Activated CD8-positive, alpha-beta memory T cell treated with anti-CD3 and anti-CD28 coated beads, Interleukin-2, amount 10 ng/mL, durations not matched to agents 7 days and 5 days (primary cell): ENCODE data around the gene MACROD2. TPM values are rescaled to one million over a fixed set of nuclear protein-coding genes. Genes with fewer than 3 reads are reported as not detected.
"Not testable (repeated sequence)": the region's sequence is repeated elsewhere in the genome, so short reads cannot be mapped to it uniquely, and the experiment has no call there.

Source experiments
- ATAC-seq: fragments of 150-1000 bp; cut with Tn5 transposase; one replicate; pipeline ENCODE4 v1.10.0; 2021; ENCODE audit warnings: moderate library complexity
- CTCF ChIA-PET: fragments of 350-600 bp; sonication (Branson Sonifier 250); formaldehyde crosslinking; loops from one replicate; lab custom pipeline; 2021; ENCODE audit warnings: antibody characterized with exemption; lab: Charles Lee
- DNase-seq: peaks from one replicate; pipeline ENCODE4 v3.0.0-alpha.2; 2020
- H3K27ac Mint-ChIP-seq: one replicate; pipeline ENCODE4 v1.8.0; 2021; ENCODE audit warnings: mild to moderate bottlenecking, mixed read lengths
- H3K27me3 Mint-ChIP-seq: one replicate; pipeline ENCODE4 v1.8.0; 2021; ENCODE audit warnings: mixed read lengths
- H3K36me3 Mint-ChIP-seq: one replicate; pipeline ENCODE4 v1.8.0; 2021; ENCODE audit warnings: mild to moderate bottlenecking, mixed read lengths
- H3K4me1 Mint-ChIP-seq: one replicate; pipeline ENCODE4 v1.8.0; 2021; ENCODE audit warnings: mixed read lengths
- H3K4me3 Mint-ChIP-seq: one replicate; pipeline ENCODE4 v1.8.0; 2021; ENCODE audit warnings: mild to moderate bottlenecking, moderate library complexity, mixed read lengths
- H3K9me3 Mint-ChIP-seq: one replicate; pipeline ENCODE4 v1.8.0; 2022; ENCODE audit warnings: low read depth, mixed read lengths
- total RNA-seq, 2 experiments: library from RNA; stranded (reverse); gene quantifications; one replicate each; pipeline ENCODE4 v1.2.3, GENCODE V29; 2021

The MACROD2 gene
- total RNA-seq, 2 experiments from 2014 or later, result not detected

DNA sequence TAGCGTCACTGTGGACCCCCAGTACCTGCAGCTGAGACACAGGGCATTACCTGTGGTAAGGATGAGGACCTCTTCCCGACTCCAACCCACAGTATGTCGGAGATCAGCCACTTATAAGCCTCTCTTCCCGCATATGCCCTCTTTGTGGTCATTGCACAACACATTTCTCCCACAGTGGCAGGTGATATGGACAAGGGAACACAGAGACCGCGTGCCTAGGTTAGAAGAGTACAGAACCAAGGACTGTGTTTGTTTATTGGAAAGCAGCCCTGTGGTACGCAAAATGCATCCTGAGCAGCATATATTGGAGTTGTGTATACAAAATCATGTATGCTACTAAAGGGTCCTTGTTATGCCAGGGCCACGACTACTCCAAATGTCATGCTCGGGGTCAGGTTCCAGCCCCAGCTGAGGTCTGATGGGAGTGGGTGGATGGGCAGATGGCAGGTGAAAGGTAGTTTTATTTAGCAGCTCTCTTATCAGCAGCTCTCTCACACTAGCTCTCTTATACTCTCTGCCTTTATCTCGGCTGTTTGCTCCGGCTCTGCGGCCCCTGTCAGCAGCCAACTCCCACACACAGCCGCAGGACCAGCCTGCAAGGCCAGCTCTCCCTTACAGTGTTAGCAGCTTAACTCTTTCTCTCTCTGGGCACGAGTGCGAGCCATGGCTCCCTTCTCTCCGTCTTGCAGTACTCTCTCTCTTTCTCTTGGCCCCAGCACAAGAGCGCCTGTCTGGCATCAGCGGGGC lies 2009.0 kb downstream of the MACROD2 start:
- DNase-seq (no peak), ATAC-seq (no peak)
- no peaks in the 10 kb centered on the region for H3K27me3 Mint-ChIP-seq
- H3K4me1 Mint-ChIP-seq, result no peaks in the 10 kb centered on the region
- peaks cover 9% of the 10 kb centered on the region for H3K9me3 Mint-ChIP-seq
- H3K4me3 Mint-ChIP-seq, result no peak overlapping the region
- H3K36me3 Mint-ChIP-seq, result no peaks in the 10 kb centered on the region
- no peak overlapping the region for H3K27ac Mint-ChIP-seq
- CTCF ChIA-PET, result no interaction called here

DNA sequence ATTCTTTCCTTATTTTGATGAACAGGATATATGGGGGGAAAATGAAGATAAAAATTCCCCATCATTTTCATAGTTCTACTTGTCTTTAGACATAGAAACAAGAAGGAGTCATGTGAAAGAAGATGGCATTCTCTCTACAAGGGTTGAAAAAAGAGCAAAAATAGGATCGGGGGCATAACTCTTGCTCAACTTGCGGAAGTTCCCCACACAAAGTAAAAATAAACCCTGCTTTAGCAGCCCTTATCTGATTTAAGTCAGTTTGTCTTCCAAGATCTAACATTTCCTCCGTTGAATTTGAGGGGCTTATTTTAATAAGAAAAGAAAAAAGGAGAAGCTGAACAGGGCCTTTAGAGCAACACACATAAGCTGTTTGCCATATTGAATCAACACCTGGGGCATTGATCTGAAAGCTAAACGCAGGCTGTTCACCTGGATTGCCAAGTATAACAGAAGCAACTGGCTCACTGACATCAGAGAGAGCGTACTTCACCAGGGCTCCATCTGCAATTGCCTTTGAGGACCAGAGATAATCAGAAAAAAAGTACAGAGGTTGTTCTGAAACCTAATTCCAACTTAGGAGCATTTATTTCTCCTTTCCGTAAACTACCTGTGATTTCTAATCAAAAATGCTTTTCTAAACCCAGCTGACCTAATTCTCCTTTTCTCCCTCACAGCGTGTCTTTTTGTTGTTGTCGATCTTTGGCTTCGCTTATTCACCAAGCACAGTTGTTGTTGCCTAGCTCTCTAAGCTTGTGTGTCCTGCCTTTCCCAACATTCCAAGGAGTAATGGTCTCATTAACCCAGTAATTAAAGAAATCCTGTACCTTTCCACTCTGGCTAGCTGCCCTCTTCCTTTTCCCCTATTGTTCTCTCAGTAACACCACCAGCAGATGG lies 2010.0 kb downstream of the MACROD2 start:
- Mint-ChIP-seq H3K27ac (no peak overlapping the region), H3K36me3 (no peaks in the 10 kb centered on the region), H3K4me3 (no peak overlapping the region), H3K9me3 (peaks cover 5% of the 10 kb centered on the region), H3K4me1 (no peaks in the 10 kb centered on the region), H3K27me3 (no peaks in the 10 kb centered on the region)
- CTCF ChIA-PET, result no interaction called here
- ATAC-seq (no peak), DNase-seq (no peak)

DNA sequence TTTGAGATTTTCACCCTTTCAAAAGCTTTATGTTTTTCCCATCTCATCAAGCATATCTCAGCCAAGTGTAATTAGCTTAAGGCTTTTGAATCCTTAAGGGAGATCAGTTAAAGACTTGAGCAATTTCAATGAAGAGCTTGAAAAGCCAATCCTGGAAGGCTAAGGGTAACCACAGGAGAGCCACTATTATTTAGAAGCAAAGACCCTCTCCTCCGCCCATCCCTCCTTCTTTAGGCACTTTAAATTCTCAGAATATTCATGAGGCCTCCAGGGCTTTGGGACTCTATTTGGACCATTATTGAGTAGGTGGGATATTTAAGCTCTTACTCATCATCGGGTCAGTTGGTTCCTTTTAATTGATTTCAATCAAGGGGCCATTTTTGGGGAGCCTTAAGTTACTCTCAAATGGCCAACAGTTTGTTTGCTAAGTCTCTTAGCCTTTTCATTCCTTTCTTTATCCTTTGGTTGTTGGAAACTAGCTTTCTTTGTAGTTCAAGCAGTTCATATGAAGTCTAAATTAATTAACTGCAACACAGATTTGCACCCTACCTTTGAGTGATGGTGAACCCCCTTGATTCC lies 2010.7 kb downstream of the MACROD2 start:
- no peaks in the 10 kb centered on the region for H3K36me3 Mint-ChIP-seq
- DNase-seq, result no peak
- no peak overlapping the region for H3K27ac Mint-ChIP-seq
- ATAC-seq, result no peak
- peaks cover 2% of the 10 kb centered on the region for H3K9me3 Mint-ChIP-seq
- H3K27me3 Mint-ChIP-seq, result no peaks in the 10 kb centered on the region
- H3K4me1 Mint-ChIP-seq, result no peaks in the 10 kb centered on the region
- no peak overlapping the region for H3K4me3 Mint-ChIP-seq
- CTCF ChIA-PET, result no interaction called here

DNA sequence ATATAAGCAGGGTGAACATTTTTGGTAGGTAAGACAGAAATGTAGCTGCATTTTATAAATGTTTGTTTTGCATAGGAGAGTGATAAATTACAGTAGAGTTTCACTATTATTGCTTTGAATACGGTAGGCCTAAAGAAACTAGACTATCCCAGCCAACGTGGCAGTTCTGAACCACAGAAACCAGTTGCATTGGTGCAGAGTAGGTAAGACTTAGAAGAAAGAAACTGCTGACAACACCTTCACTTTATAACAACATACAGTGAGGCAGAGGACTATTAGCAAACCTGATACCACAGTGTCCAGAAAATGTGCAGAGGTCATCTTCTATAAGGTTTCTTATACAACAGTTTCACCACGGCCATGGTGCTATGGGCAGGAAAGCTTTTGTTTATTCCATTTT lies 2011.8 kb downstream of the MACROD2 start:
- H3K4me3 Mint-ChIP-seq, result no peak overlapping the region
- no peaks in the 10 kb centered on the region for H3K27me3 Mint-ChIP-seq

DNA sequence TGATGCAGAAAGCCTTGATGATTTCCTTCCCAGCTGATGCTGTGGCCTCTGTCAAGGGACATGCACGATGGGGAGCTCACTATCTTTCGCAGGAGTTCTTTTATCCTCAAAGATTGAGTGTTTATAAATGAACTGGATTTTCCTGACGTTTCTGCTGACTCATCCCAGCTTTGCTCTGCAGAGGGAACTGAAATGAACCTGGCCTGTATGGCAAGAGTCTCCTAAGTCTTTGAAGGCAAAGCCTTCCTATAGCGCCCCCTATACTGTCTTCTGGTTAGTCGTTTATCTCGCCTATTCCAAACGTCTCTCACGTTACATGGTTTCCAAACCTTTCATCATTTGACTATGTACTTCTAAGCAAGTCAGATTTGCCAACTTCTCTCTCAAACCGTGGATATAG lies 2012.6 kb downstream of the MACROD2 start:
- Mint-ChIP-seq H3K27me3 (no peaks in the 10 kb centered on the region), H3K4me1 (no peaks in the 10 kb centered on the region), H3K9me3 (peaks cover 12% of the 10 kb centered on the region), H3K4me3 (no peak overlapping the region), H3K27ac (no peak overlapping the region), H3K36me3 (no peaks in the 10 kb centered on the region)
- ATAC-seq, result no peak
- no peak for DNase-seq
- CTCF ChIA-PET, result no interaction called here

More for the DNA sequence above, 2011.8 kb downstream of the MACROD2 start:
- CTCF ChIA-PET, result no interaction called here
- Mint-ChIP-seq H3K27ac (no peak overlapping the region), H3K9me3 (peaks cover 6% of the 10 kb centered on the region), H3K4me1 (no peaks in the 10 kb centered on the region), H3K36me3 (no peaks in the 10 kb centered on the region)
- DNase-seq, result no peak
- no peak for ATAC-seq

DNA sequence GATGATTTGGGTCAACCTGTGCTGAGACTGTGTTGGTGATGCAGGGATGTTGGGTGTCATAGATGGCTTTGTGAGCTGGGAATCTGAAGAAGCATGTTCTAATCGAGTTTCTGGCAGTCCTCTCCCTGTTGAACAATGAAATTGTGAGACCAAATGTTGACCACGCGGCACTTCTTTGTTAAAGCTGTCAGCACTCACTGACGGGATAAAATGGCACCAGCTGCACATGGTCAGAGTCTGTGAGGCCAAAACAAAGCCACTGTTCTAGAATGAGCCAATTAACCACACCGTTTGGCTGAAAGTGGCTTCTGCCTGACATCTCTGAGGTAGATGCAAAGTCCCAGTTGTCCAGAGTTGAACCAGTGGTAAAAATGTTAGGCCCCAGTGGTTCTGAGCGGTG lies 2015.7 kb downstream of the MACROD2 start:
- Mint-ChIP-seq H3K4me3 (no peak overlapping the region), H3K27ac (no peak overlapping the region), H3K9me3 (peaks cover 14% of the 10 kb centered on the region), H3K4me1 (no peaks in the 10 kb centered on the region), H3K27me3 (no peaks in the 10 kb centered on the region), H3K36me3 (no peaks in the 10 kb centered on the region)
- DNase-seq (no peak), ATAC-seq (no peak)
- CTCF ChIA-PET, result no interaction called here

DNA sequence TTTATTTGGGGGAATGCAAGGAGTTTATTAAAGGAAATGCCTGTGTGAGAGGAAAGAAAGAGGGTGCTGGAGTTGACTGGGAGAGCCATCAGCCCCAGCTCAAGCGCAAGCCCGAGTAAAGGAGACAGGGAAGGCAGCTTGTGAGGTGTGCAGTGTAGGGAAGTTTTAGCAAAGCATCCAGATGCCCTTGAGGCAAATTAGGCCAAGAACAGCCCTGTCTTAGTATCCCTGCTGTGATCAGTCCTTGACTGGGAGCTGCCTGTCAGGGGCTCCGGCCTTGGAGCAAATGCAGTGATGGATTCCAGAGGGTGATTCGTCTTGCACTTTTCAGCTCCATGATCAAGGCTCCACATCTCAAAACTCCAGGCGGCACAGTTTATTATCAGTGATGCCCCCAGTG lies 2016.2 kb downstream of the MACROD2 start:
- DNase-seq (no peak), ATAC-seq (no peak)
- CTCF ChIA-PET, result no interaction called here
- Mint-ChIP-seq H3K27me3 (no peaks in the 10 kb centered on the region), H3K9me3 (peaks cover 14% of the 10 kb centered on the region), H3K27ac (no peak overlapping the region), H3K4me3 (no peak overlapping the region), H3K4me1 (no peaks in the 10 kb centered on the region), H3K36me3 (no peaks in the 10 kb centered on the region)

- H3K36me3 Mint-ChIP-seq, CTCF ChIA-PET, H3K27ac Mint-ChIP-seq, H3K4me1 Mint-ChIP-seq, H3K4me3 Mint-ChIP-seq, DNase-seq, ATAC-seq, H3K27me3 Mint-ChIP-seq: not testable (repeated sequence)
- peaks cover 20% of the 10 kb centered on the region for H3K9me3 Mint-ChIP-seq
Measured at GRCh38 chr20:16012934-16013333, 2017.6 kb downstream of the MACROD2 start.

GRCh38 chr20:16013631-16014030 lies 2018.3 kb downstream of the MACROD2 start:
- Mint-ChIP-seq H3K36me3 (no peaks in the 10 kb centered on the region), H3K4me1 (no peaks in the 10 kb centered on the region), H3K27ac (no peak overlapping the region), H3K4me3 (no peak overlapping the region), H3K27me3 (no peaks in the 10 kb centered on the region), H3K9me3 (peaks cover 20% of the 10 kb centered on the region)
- CTCF ChIA-PET, result no interaction called here
- DNase-seq (no peak), ATAC-seq (no peak)

GRCh38 chr20:16014436-16014835 lies 2019.1 kb downstream of the MACROD2 start:
- DNase-seq, result no peak
- CTCF ChIA-PET, result no interaction called here
- H3K4me3 Mint-ChIP-seq, result no peak overlapping the region
- no peaks in the 10 kb centered on the region for H3K36me3 Mint-ChIP-seq
- no peaks in the 10 kb centered on the region for H3K27me3 Mint-ChIP-seq
- H3K4me1 Mint-ChIP-seq, result no peaks in the 10 kb centered on the region
- H3K9me3 Mint-ChIP-seq, result peaks cover 18% of the 10 kb centered on the region
- no peak for ATAC-seq
- H3K27ac Mint-ChIP-seq, result no peak overlapping the region

DNA sequence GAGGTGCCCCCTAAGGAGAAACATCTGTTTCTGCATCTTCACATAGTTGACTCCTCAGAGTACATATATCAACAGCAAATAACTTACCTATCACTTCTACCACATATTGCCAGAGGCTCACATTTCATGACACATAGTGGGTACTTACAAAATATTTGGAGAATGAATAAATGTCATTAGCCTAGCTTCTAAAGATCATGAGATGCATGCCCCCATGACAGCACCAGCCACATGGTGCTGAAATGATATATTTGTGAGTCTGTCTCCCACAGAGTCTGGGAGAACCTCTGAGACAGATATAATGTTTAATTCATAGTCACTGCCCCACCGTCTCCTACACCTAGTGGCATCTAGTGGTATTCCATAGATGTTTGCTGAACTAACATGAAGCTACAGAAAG lies 2022.3 kb downstream of the MACROD2 start:
- peaks cover 8% of the 10 kb centered on the region for H3K9me3 Mint-ChIP-seq
- no peak for DNase-seq
- H3K27ac Mint-ChIP-seq, result no peak overlapping the region
- ATAC-seq, result no peak
- H3K4me1 Mint-ChIP-seq, result no peaks in the 10 kb centered on the region
- CTCF ChIA-PET, result no interaction called here
- H3K27me3 Mint-ChIP-seq, result no peaks in the 10 kb centered on the region
- no peak overlapping the region for H3K4me3 Mint-ChIP-seq
- H3K36me3 Mint-ChIP-seq, result no peaks in the 10 kb centered on the region

GRCh38 chr20:16018881-16019280 lies 2023.6 kb downstream of the MACROD2 start:
- CTCF ChIA-PET, result no interaction called here
- DNase-seq, result no peak
- H3K9me3 Mint-ChIP-seq, result peaks cover 6% of the 10 kb centered on the region
- H3K4me1 Mint-ChIP-seq, result no peaks in the 10 kb centered on the region
- H3K27ac Mint-ChIP-seq, result no peak overlapping the region
- ATAC-seq, result no peak
- no peaks in the 10 kb centered on the region for H3K27me3 Mint-ChIP-seq
- H3K4me3 Mint-ChIP-seq, result no peak overlapping the region
- H3K36me3 Mint-ChIP-seq, result no peaks in the 10 kb centered on the region

DNA sequence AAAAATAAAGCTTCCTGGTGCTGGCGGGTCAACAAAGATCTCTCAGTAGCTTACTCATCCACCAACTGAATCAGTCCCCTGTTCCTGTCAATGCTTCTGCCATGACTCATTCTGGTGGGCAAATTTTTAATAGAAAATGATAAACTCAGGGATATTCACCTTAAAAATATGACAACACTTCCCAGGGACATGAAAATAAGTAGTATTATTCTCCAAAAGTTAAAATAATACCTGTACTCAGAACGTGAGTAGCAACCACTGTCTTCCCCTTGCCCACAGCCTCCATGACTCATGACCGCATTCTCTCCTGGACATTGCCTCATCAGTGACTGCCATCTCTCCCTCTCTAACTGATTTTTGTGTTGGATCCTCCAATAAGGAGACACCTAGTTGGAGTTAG lies 2025.7 kb downstream of the MACROD2 start:
- Mint-ChIP-seq H3K4me3 (no peak overlapping the region), H3K9me3 (peaks cover 10% of the 10 kb centered on the region), H3K27me3 (no peaks in the 10 kb centered on the region), H3K27ac (no peak overlapping the region), H3K4me1 (no peaks in the 10 kb centered on the region), H3K36me3 (no peaks in the 10 kb centered on the region)
- no peak for DNase-seq
- CTCF ChIA-PET, result no interaction called here
- ATAC-seq, result no peak

DNA sequence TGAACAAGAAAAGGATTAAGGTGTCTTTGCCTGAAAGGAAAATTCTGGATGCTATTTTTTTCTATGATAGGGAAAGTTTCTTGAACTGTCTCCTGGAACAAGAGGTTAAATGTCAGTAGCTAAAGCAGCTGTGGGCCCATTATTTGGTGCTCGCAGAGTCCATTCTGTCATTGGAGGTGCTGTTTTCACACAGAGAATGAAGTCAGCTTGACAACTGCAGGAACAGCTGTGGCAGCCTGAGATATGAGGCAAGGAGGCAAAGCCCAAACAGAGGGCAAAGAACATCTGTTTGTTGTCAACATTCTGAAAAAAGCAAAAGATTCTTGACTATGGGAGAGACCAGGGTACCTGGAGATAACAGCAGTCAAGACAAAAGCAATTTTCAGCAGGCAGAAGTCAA lies 2029.8 kb downstream of the MACROD2 start:
- CTCF ChIA-PET, result no interaction called here
- no peak for ATAC-seq
- H3K36me3 Mint-ChIP-seq, result no peaks in the 10 kb centered on the region
- no peak for DNase-seq
- no peaks in the 10 kb centered on the region for H3K27me3 Mint-ChIP-seq
- H3K4me1 Mint-ChIP-seq, result no peaks in the 10 kb centered on the region
- H3K27ac Mint-ChIP-seq, result no peak overlapping the region
- peaks cover 9% of the 10 kb centered on the region for H3K9me3 Mint-ChIP-seq
- H3K4me3 Mint-ChIP-seq, result no peak overlapping the region
